HEK293 (cell line): Measurements from ENCODE around the gene ZNF319.
A peak's percentile ranks its signal among the peaks of the same experiment; 100 is the strongest.

ENCODE experiments used
- HOXA7 ChIP-seq: sonication (generic); formaldehyde crosslinking; IDR thresholded peaks from 2 replicates; pipeline ENCODE4 v1.8.1; 2022; ENCODE audit warnings: missing genetic modification reagents, borderline replicate concordance
- IKZF3 ChIP-seq: fragments of 450-650 bp; IDR thresholded peaks from 2 replicates; pipeline ENCODE4 v1.5.0; 2018; ENCODE audit warnings: missing biosample characterization, mild to moderate bottlenecking, missing genetic modification characterization, moderate library complexity
- KLF16 ChIP-seq: fragments of 450-650 bp; formaldehyde crosslinking; IDR thresholded peaks from 2 replicates; pipeline ENCODE4 v1.5.1; 2017; ENCODE audit warnings: missing biosample characterization, missing genetic modification characterization
- MZF1 ChIP-seq: fragments of 450-650 bp; formaldehyde crosslinking; IDR thresholded peaks from 2 replicates; pipeline ENCODE4 v1.5.1; 2017; ENCODE audit warnings: missing biosample characterization, missing genetic modification characterization, borderline replicate concordance
- OVOL3 ChIP-seq: fragments of 450-650 bp; formaldehyde crosslinking; IDR thresholded peaks from 2 replicates; pipeline ENCODE4 v1.5.1; 2016; ENCODE audit warnings: missing biosample characterization, missing genetic modification characterization
- SCRT1 ChIP-seq: fragments of 450-650 bp; formaldehyde crosslinking; IDR thresholded peaks from 2 replicates; pipeline ENCODE4 v1.5.1; 2016; ENCODE audit warnings: missing biosample characterization, missing genetic modification characterization, borderline replicate concordance
- TCF7L2 ChIP-seq: IDR thresholded peaks from 2 replicates; pipeline ENCODE4 v1.6.1; 2011; ENCODE audit warnings: low read depth, mild to moderate bottlenecking, inconsistent platforms, low read length, moderate library complexity, borderline replicate concordance
- ZBTB6 ChIP-seq: fragments of 450-650 bp; formaldehyde crosslinking; IDR thresholded peaks from 2 replicates; pipeline ENCODE4 v1.5.1; 2017; ENCODE audit warnings: missing biosample characterization, missing genetic modification characterization
- ZFP41 ChIP-seq: fragments of 450-650 bp; formaldehyde crosslinking; IDR thresholded peaks from 2 replicates; pipeline ENCODE4 v1.5.1; 2016; ENCODE audit warnings: missing biosample characterization, missing genetic modification characterization, borderline replicate concordance
- ZNF10 ChIP-seq: fragments of 450-650 bp; formaldehyde crosslinking; IDR thresholded peaks from 2 replicates; pipeline ENCODE4 v1.5.1; 2017; ENCODE audit warnings: missing biosample characterization, missing genetic modification characterization
- ZNF121 ChIP-seq: fragments of 450-650 bp; formaldehyde crosslinking; IDR thresholded peaks from 2 replicates; pipeline ENCODE4 v1.5.1; 2016; ENCODE audit warnings: missing biosample characterization, missing genetic modification characterization
- ZNF132 ChIP-seq: fragments of 450-650 bp; formaldehyde crosslinking; IDR thresholded peaks from 2 replicates; pipeline ENCODE4 v1.5.1; 2017; ENCODE audit warnings: missing biosample characterization, missing genetic modification characterization, borderline replicate concordance
- ZNF138 ChIP-seq: fragments of 450-650 bp; formaldehyde crosslinking; IDR thresholded peaks from 2 replicates; pipeline ENCODE4 v1.5.1; 2016; ENCODE audit warnings: missing biosample characterization, missing genetic modification characterization, borderline replicate concordance
- ZNF184 ChIP-seq: fragments of 450-650 bp; IDR thresholded peaks from 2 replicates; pipeline ENCODE4 v1.5.1; 2018; ENCODE audit warnings: missing biosample characterization, mild to moderate bottlenecking, missing genetic modification characterization
- ZNF214 ChIP-seq: fragments of 450-650 bp; formaldehyde crosslinking; IDR thresholded peaks from 2 replicates; pipeline ENCODE4 v1.5.1; 2017; ENCODE audit warnings: missing biosample characterization, mild to moderate bottlenecking, missing genetic modification characterization, borderline replicate concordance
- ZNF221 ChIP-seq: fragments of 450-650 bp; formaldehyde crosslinking; IDR thresholded peaks from 2 replicates; pipeline ENCODE4 v1.5.1; 2017; ENCODE audit warnings: missing biosample characterization, missing genetic modification characterization, borderline replicate concordance
- ZNF23 ChIP-seq: fragments of 450-650 bp; formaldehyde crosslinking; IDR thresholded peaks from 2 replicates; pipeline ENCODE4 v1.5.1; 2016; ENCODE audit warnings: missing biosample characterization, missing genetic modification characterization, borderline replicate concordance
- ZNF266 ChIP-seq: fragments of 450-650 bp; formaldehyde crosslinking; IDR thresholded peaks from 2 replicates; pipeline ENCODE4 v1.5.1; 2016; ENCODE audit warnings: missing biosample characterization, missing genetic modification characterization, low read depth
- ZNF362 ChIP-seq: fragments of 450-650 bp; formaldehyde crosslinking; IDR thresholded peaks from 2 replicates; pipeline ENCODE4 v1.5.1; 2016; ENCODE audit warnings: missing biosample characterization, missing genetic modification characterization
- ZNF426 ChIP-seq: fragments of 450-650 bp; formaldehyde crosslinking; IDR thresholded peaks from 2 replicates; pipeline ENCODE4 v1.5.1; 2017; ENCODE audit warnings: missing biosample characterization, missing genetic modification characterization, mild to moderate bottlenecking, inconsistent platforms, moderate library complexity
- ZNF449 ChIP-seq: fragments of 450-650 bp; formaldehyde crosslinking; IDR thresholded peaks from 2 replicates; pipeline ENCODE4 v1.5.1; 2017; ENCODE audit warnings: missing biosample characterization, mild to moderate bottlenecking, missing genetic modification characterization, moderate library complexity
- ZNF473 ChIP-seq: fragments of 450-650 bp; formaldehyde crosslinking; IDR thresholded peaks from 2 replicates; pipeline ENCODE4 v1.5.1; 2017; ENCODE audit warnings: missing biosample characterization, missing genetic modification characterization
- ZNF501 ChIP-seq: fragments of 450-650 bp; formaldehyde crosslinking; IDR thresholded peaks from 2 replicates; pipeline ENCODE4 v1.5.1; 2016; ENCODE audit warnings: missing biosample characterization, missing genetic modification characterization
- ZNF548 ChIP-seq: fragments of 450-650 bp; formaldehyde crosslinking; IDR thresholded peaks from 2 replicates; pipeline ENCODE4 v1.5.1; 2016; ENCODE audit warnings: missing biosample characterization, missing genetic modification characterization
- ZNF660 ChIP-seq: fragments of 450-650 bp; IDR thresholded peaks from 2 replicates; pipeline ENCODE4 v1.5.1; 2018; ENCODE audit warnings: missing biosample characterization, mild to moderate bottlenecking, missing genetic modification characterization
- ZNF692 ChIP-seq: fragments of 450-650 bp; formaldehyde crosslinking; IDR thresholded peaks from 2 replicates; pipeline ENCODE4 v1.5.1; 2016; ENCODE audit warnings: missing biosample characterization, missing genetic modification characterization
- ZNF791 ChIP-seq: fragments of 450-650 bp; formaldehyde crosslinking; IDR thresholded peaks from 2 replicates; pipeline ENCODE4 v1.5.1; 2016; ENCODE audit warnings: missing biosample characterization, missing genetic modification characterization
- ZNF792 ChIP-seq: fragments of 450-650 bp; formaldehyde crosslinking; IDR thresholded peaks from 2 replicates; pipeline ENCODE4 v1.5.1; 2016; ENCODE audit warnings: missing biosample characterization, missing genetic modification characterization
- ZNF843 ChIP-seq: fragments of 450-650 bp; formaldehyde crosslinking; IDR thresholded peaks from 2 replicates; pipeline ENCODE4 v1.5.1; 2016; ENCODE audit warnings: missing biosample characterization, missing genetic modification characterization
- ZSCAN16 ChIP-seq: fragments of 450-650 bp; formaldehyde crosslinking; IDR thresholded peaks from 2 replicates; pipeline ENCODE4 v1.5.1; 2016; ENCODE audit warnings: missing biosample characterization, missing genetic modification characterization
- ZXDB ChIP-seq: fragments of 450-650 bp; formaldehyde crosslinking; IDR thresholded peaks from 2 replicates; pipeline ENCODE4 v1.5.1; 2016; ENCODE audit warnings: missing biosample characterization, missing genetic modification characterization
- TF ChIP-seq, protein P1 (sequence below): fragments of 450-650 bp; formaldehyde crosslinking; IDR thresholded peaks from 2 replicates; pipeline ENCODE4 v1.5.1; 2016; ENCODE audit warnings: missing biosample characterization, missing genetic modification characterization
- TF ChIP-seq, protein P2 (sequence below): fragments of 450-650 bp; IDR thresholded peaks from 2 replicates; pipeline ENCODE4 v1.5.1; 2018; ENCODE audit warnings: missing biosample characterization, missing genetic modification characterization

Gene ZNF319

DNA sequence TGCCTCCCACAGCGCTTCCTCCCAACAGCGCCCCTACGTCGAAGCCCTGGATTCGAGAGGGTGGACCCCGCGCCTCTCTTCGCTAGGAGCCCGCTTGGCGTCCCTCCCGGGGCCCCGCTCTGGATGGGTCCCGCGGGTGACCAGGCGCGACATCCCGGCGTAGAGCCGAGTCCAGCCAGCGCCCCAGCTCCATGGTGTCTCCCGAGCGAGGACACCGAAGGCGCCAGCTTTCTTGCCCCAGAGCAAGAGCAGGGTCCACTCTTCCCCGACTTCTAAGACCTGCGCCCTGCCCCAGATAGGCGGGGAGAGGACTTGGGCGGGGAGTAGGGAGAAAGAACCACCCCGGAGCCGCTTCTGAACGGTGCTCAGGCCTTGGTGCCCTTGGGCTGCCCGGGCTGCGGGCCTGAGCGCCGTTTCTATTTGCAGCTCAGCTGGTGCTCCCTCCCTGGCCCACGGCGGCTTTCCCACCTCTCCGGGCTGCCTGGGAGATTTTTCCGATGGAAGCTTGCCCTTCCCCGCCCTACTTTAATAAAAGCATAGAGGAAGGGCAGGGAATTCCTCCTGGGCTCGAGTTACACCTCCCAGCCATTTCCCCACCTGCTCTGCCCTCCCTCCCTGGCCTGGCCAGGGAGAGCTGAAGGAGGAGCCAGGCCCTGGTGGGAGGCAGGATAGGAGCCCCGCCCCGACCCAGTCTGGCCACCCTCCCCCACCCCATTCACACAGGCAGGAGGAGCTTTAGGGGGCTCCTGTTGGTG is 26.9 kb upstream of the ZNF319 start (continued):
- TF ChIP-seq ZNF426 (tag by site-specific recombination) (no peak), ZNF792 (tag by site-specific recombination) (no peak), ZNF449 (tag by site-specific recombination) (no peak), ZSCAN16 (no peak), ZNF692 (tag by site-specific recombination) (peak; percentile 88), ZNF548 (tag by site-specific recombination) (no peak), ZNF132 (tag by site-specific recombination) (no peak), HOXA7 (CRISPR knock-in tag) (no peak), ZNF23 (tag by site-specific recombination) (no peak), ZNF362 (no peak), ZNF214 (no peak), ZNF791 (tag by site-specific recombination) (no peak), OVOL3 (tag by site-specific recombination) (no peak), ZBTB6 (tag by site-specific recombination) (no peak), ZNF266 (tag by site-specific recombination) (no peak), ZNF10 (no peak), ZNF138 (tag by site-specific recombination) (no peak), ZNF660 (tag by site-specific recombination) (no peak), ZFP41 (tag by site-specific recombination) (no peak), ZXDB (peak; percentile 80), KLF16 (tag by site-specific recombination) (no peak), ZNF843 (tag by site-specific recombination) (no peak), ZNF121 (tag by site-specific recombination) (no peak), ZNF221 (tag by site-specific recombination) (no peak), ZNF501 (no peak), MZF1 (tag by site-specific recombination) (no peak), IKZF3 (tag by site-specific recombination) (0 out of 2 replicates have a peak, but pooled peaks have one; percentile 15), TCF7L2 (no peak), ZNF184 (no peak), SCRT1 (tag by site-specific recombination) (no peak), ZNF473 (no peak)
- TF ChIP-seq, protein P1, sequence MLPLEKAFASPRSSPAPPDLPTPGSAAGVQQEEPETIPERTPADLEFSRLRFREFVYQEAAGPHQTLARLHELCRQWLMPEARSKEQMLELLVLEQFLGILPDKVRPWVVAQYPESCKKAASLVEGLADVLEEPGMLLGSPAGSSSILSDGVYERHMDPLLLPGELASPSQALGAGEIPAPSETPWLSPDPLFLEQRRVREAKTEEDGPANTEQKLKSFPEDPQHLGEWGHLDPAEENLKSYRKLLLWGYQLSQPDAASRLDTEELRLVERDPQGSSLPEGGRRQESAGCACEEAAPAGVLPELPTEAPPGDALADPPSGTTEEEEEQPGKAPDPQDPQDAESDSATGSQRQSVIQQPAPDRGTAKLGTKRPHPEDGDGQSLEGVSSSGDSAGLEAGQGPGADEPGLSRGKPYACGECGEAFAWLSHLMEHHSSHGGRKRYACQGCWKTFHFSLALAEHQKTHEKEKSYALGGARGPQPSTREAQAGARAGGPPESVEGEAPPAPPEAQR (tag by site-specific recombination): no peak
- TF ChIP-seq, protein P2, sequence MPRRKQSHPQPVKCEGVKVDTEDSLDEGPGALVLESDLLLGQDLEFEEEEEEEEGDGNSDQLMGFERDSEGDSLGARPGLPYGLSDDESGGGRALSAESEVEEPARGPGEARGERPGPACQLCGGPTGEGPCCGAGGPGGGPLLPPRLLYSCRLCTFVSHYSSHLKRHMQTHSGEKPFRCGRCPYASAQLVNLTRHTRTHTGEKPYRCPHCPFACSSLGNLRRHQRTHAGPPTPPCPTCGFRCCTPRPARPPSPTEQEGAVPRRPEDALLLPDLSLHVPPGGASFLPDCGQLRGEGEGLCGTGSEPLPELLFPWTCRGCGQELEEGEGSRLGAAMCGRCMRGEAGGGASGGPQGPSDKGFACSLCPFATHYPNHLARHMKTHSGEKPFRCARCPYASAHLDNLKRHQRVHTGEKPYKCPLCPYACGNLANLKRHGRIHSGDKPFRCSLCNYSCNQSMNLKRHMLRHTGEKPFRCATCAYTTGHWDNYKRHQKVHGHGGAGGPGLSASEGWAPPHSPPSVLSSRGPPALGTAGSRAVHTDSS (tag by site-specific recombination): no peak
